MM.1S (cell line): ENCODE results near the gene TTC33.

Experiments used
- DNase-seq: peaks from one replicate; pipeline ENCODE4 v3.0.0-alpha.2; 2015
- H2AFZ ChIP-seq: fragments of 300-600 bp; sonication (generic); 2 replicates; pipeline ENCODE4 v1.6.0; 2016; ENCODE audit warnings: antibody characterized with exemption, low read length
- H3F3A ChIP-seq: fragments of 300-600 bp; sonication (generic); 2 replicates; pipeline ENCODE4 v1.6.1; 2016; ENCODE audit warnings: mild to moderate bottlenecking, antibody characterized with exemption, low read length, moderate library complexity, mixed read lengths; ENCODE audit not compliant: insufficient read depth
- H3K27ac ChIP-seq: fragments of 300-600 bp; sonication (generic); 2 replicates; pipeline ENCODE4 v1.5.1; 2016; ENCODE audit warnings: mild to moderate bottlenecking, low read length
- H3K27me3 ChIP-seq: fragments of 300-600 bp; sonication (generic); replicated peaks from 2 replicates; pipeline ENCODE4 v1.6.0; 2016; ENCODE audit warnings: low read length; ENCODE audit not compliant: insufficient read depth
- H3K36me3 ChIP-seq: fragments of 300-600 bp; sonication (generic); replicated peaks from 2 replicates; pipeline ENCODE4 v1.6.1; 2016; ENCODE audit warnings: mild to moderate bottlenecking, low read length, mixed read lengths; ENCODE audit not compliant: insufficient read depth
- H3K4me1 ChIP-seq: fragments of 300-600 bp; sonication (generic); 2 replicates; pipeline ENCODE4 v1.6.1; 2016; ENCODE audit warnings: low read length, mixed read lengths
- H3K4me2 ChIP-seq: fragments of 300-600 bp; sonication (generic); 2 replicates; pipeline ENCODE4 v1.6.0; 2016; ENCODE audit warnings: low read depth, low read length
- H3K4me3 ChIP-seq: fragments of 300-600 bp; sonication (generic); 2 replicates; pipeline ENCODE4 v1.5.1; 2016; ENCODE audit warnings: low read length, mixed read lengths
- H3K79me2 ChIP-seq: fragments of 300-600 bp; sonication (generic); 2 replicates; pipeline ENCODE4 v1.6.1; 2016; ENCODE audit warnings: mixed run types, low read length, mixed read lengths
- H3K9ac ChIP-seq: fragments of 300-600 bp; sonication (generic); 2 replicates; pipeline ENCODE4 v1.6.1; 2016; ENCODE audit warnings: low read length, mixed read lengths
- H3K9me2 ChIP-seq: fragments of 300-600 bp; sonication (generic); replicated peaks from 2 replicates; pipeline ENCODE4 v1.6.1; 2016; ENCODE audit warnings: mild to moderate bottlenecking, low read length, mixed read lengths; ENCODE audit not compliant: insufficient read depth
- H3K9me3 ChIP-seq: fragments of 300-600 bp; sonication (generic); replicated peaks from 2 replicates; pipeline ENCODE4 v1.6.1; 2016; ENCODE audit warnings: mild to moderate bottlenecking, low read length, mixed read lengths; ENCODE audit not compliant: insufficient read depth
- H4K20me1 ChIP-seq: fragments of 300-600 bp; sonication (generic); 2 replicates; pipeline ENCODE4 v1.6.1; 2016; ENCODE audit warnings: mild to moderate bottlenecking, low read length, moderate library complexity, mixed read lengths; ENCODE audit not compliant: insufficient read depth
- CTCF ChIP-seq: fragments of 300-600 bp; sonication (generic); IDR thresholded peaks from 2 replicates; pipeline ENCODE4 v1.5.1; 2016; ENCODE audit warnings: antibody characterized with exemption, low read length, mixed read lengths
- EZH2 ChIP-seq: fragments of 300-600 bp; sonication (generic); optimal IDR thresholded peaks from 2 replicates; pipeline ENCODE3; 2017; ENCODE audit warnings: low read depth, mild to moderate bottlenecking, antibody characterized with exemption, low read length, mixed read lengths
- EZH2phosphoT487 ChIP-seq: fragments of 300-600 bp; sonication (generic); IDR thresholded peaks from 2 replicates; pipeline ENCODE4 v1.6.1; 2018; ENCODE audit warnings: antibody characterized with exemption, low read length

The TTC33 gene

GRCh38 chr5:40547994-40548575 is 207.7 kb downstream of the TTC33 start:
- H3K36me3 ChIP-seq: no peaks in the 10 kb centered on the region
- no peaks in the 10 kb centered on the region for H3F3A ChIP-seq
- H3K9me2 ChIP-seq: no peaks in the 10 kb centered on the region
- H3K79me2 ChIP-seq: no peaks in the 10 kb centered on the region
- H3K4me2 ChIP-seq: no peak overlapping the region
- no peak overlapping the region for H3K4me3 ChIP-seq
- H3K27me3 ChIP-seq: no peaks in the 10 kb centered on the region
- no peaks in the 10 kb centered on the region for H4K20me1 ChIP-seq
- no peak for TF ChIP-seq CTCF
- TF ChIP-seq EZH2phosphoT487: no peak
- TF ChIP-seq EZH2: no peak
- no peak overlapping the region for H3K9ac ChIP-seq
- H3K9me3 ChIP-seq: no peaks in the 10 kb centered on the region
- H3K27ac ChIP-seq: no peak overlapping the region
- H2AFZ ChIP-seq: no peak overlapping the region
- no peaks in the 10 kb centered on the region for H3K4me1 ChIP-seq
- DNase-seq: no peak

GRCh38 chr5:40547557-40547956 is 208.2 kb downstream of the TTC33 start:
- no peak for DNase-seq

GRCh38 chr5:40540301-40540700 is 215.5 kb downstream of the TTC33 start:
- Histone ChIP-seq H3K4me1 (no peaks in the 10 kb centered on the region), H3K27me3 (no peaks in the 10 kb centered on the region), H3K79me2 (no peaks in the 10 kb centered on the region), H3K9me3 (no peaks in the 10 kb centered on the region), H3K9ac (no peak overlapping the region), H3K9me2 (no peaks in the 10 kb centered on the region), H3K27ac (no peak overlapping the region), H4K20me1 (no peaks in the 10 kb centered on the region), H3K4me3 (no peak overlapping the region), H3K36me3 (no peaks in the 10 kb centered on the region), H2AFZ (no peak overlapping the region), H3F3A (no peaks in the 10 kb centered on the region), H3K4me2 (no peak overlapping the region)
- TF ChIP-seq EZH2 (no peak), CTCF (no peak), EZH2phosphoT487 (no peak)
- DNase-seq: no peak

More at GRCh38 chr5:40547557-40547956, 208.2 kb downstream of the TTC33 start:
- H2AFZ ChIP-seq: no peak overlapping the region
- H3K27ac ChIP-seq: no peak overlapping the region
- H3K4me3 ChIP-seq: no peak overlapping the region
- no peaks in the 10 kb centered on the region for H3K4me1 ChIP-seq
- H3K4me2 ChIP-seq: no peak overlapping the region
- TF ChIP-seq EZH2phosphoT487 (no peak), EZH2 (no peak), CTCF (no peak)
- no peaks in the 10 kb centered on the region for H3K27me3 ChIP-seq
- H3K9me2 ChIP-seq: no peaks in the 10 kb centered on the region
- no peak overlapping the region for H3K9ac ChIP-seq
- H3K9me3 ChIP-seq: no peaks in the 10 kb centered on the region
- no peaks in the 10 kb centered on the region for H3K36me3 ChIP-seq
- no peaks in the 10 kb centered on the region for H4K20me1 ChIP-seq
- no peaks in the 10 kb centered on the region for H3F3A ChIP-seq
- H3K79me2 ChIP-seq: no peaks in the 10 kb centered on the region
